ENCODE measurements around the gene C1orf21.

DNA sequence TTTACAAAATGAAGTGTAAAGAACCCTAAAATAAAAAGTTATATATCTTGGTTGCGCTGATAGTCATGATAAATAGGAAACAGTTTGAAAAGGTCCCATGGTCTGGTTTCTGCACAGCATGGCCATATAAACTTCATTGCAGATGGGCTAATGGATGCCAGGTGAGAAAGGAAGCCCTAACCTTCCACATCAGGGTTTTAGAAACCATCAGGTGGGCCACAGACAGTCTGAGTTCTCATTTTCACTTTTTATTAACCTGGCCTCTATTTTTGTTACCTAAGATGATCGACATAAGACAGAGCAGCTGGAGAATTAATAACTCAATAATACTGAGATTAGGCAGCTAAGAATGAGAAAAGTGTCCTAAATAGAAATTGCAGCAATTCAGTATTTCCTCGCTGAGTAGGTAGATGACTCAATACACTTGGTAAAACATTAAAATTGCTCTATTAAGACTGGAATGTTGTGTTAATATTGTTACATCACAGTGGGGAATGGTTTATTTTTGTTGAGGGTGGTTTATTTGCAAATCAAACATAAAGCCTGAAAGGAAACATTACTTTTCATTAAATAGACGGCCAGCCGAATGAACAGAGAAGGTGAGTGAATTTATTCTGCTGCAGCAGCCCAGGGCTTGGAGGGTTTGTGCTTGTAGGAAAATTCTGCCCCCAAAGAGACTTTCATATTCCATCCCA, 21.1 kb downstream of the C1orf21 start:
- TF ChIP-seq, protein P1, sequence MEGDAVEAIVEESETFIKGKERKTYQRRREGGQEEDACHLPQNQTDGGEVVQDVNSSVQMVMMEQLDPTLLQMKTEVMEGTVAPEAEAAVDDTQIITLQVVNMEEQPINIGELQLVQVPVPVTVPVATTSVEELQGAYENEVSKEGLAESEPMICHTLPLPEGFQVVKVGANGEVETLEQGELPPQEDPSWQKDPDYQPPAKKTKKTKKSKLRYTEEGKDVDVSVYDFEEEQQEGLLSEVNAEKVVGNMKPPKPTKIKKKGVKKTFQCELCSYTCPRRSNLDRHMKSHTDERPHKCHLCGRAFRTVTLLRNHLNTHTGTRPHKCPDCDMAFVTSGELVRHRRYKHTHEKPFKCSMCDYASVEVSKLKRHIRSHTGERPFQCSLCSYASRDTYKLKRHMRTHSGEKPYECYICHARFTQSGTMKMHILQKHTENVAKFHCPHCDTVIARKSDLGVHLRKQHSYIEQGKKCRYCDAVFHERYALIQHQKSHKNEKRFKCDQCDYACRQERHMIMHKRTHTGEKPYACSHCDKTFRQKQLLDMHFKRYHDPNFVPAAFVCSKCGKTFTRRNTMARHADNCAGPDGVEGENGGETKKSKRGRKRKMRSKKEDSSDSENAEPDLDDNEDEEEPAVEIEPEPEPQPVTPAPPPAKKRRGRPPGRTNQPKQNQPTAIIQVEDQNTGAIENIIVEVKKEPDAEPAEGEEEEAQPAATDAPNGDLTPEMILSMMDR (IDR thresholded peaks at IDR 0.05; ENCODE audit: extremely low read depth in 1 of 2, insufficient read depth in 1 of 2, low read depth in 1 of 2, low read length in 2 of 2) = no peak
- TF ChIP-seq POLR2AphosphoS5 (IDR thresholded peaks at IDR 0.05; ENCODE audit: insufficient read depth, low read depth, low read length) (no peak), EZH2 (IDR thresholded peaks at IDR 0.05; ENCODE audit: borderline replicate concordance, low read depth, low read length, severe bottlenecking) (no peak)
